ENCODE measurements around the gene PREX1.
A peak's percentile ranks its signal among the peaks of the same experiment; 100 is the strongest.

Gene PREX1

DNA sequence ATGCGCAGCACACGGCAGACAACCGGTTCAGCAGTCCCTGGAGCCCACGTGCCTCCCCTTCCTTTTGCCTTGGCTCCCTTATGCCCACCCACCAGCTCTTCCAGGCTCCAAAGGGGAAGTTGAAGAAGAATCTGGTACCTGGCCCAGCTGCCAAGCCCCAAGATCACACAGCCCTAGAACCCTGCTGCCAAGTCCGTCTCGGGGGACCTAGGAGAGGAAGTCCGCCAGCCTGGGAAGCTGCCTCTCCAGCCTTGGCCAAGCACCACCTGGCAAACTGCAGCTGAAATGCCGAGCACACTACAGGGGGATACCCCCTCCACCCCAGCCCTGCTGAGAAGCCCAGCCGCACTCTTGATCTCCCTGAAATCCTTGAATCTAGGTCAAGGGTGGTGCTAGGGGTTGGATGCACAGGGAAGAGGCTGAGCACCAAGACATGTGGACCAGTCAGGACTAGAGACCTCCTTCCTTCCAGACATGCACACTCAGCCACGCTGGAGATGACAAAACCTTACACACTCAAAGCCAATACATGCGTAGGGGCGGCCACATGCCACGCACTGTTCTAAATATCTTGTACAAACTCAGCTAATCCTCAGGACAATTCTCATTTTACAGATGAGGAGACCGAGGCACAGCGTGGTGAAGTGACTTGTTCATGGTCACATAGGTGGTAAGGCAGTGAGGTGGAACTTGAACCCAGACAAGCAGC, 124.1 kb downstream of the PREX1 start:
- in situ Hi-C loops (cut with HindIII; ENCODE audit: low pct_ligation_motif_present, low pct_unique_long_range_greater_than_20kb, low sequenced_read_pairs) = no loop called here
- DNase-seq = no peak

DNA sequence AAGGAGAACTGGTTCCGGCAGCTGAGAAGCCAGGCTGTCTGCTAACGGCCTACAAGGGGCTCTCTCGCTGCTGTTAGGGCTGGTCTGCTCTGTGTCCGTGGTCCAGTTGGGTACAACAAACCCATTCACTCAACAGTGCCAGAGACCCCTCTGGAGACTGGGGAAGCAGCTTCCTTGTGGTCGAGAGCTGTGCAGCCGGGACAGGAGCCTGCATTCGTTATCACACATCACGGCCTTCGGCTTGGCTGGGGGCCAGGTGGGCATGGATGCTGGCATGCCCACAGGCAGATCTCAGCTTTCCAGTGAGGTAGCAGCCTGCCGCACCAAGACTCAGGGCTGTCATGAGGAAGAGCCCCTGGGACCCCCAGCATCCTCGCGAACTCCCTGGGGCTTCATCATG, 124.7 kb downstream of the PREX1 start:
- no peak for DNase-seq
- in situ Hi-C loops (cut with HindIII; ENCODE audit: low pct_ligation_motif_present, low pct_unique_long_range_greater_than_20kb, low sequenced_read_pairs) = no loop called here

DNA sequence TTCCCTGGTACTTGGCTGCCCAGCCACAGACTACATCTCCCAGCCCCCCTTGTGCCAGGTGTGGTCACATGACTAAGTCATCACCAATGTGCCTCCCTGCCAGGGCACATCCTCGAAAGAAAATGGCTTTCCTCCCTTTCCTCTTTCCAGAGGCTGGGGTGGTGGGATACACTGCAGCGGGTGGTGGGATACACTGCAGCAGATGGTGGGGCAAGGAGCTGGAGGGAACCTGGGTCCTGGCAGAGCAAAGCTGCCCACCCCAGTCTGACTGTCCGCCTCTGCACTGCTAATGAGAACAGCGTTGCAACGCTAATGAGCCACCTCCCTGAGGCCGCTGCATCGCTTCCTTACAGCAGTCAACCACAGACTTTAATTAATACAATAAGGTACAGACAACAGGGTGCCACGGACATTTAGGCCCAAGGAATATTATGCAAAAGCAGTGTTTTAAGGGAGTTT, 125.3 kb downstream of the PREX1 start:
- in situ Hi-C loops (cut with HindIII; ENCODE audit: low pct_ligation_motif_present, low pct_unique_long_range_greater_than_20kb, low sequenced_read_pairs) = no loop called here
- DNase-seq = no peak

DNA sequence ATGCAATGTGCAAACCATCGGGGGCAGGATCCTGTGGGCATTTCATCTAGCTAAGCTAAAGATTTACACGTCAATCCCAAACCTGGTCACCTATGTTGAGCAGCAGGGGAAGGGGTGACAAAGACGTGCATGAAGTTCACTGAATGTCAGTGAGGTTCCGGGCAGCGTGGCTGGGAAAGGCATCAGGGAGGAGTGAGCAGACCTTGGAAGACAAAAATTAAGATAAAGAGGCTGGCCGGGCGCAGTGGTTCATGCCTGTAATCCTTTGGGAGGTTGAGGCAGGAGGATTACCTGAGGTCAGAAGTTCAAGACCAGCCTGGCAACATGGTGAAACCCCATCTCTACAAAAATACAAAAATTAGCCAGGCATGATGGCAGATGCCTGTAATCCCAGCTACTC, 126.1 kb downstream of the PREX1 start:
- DNase-seq = no peak
- in situ Hi-C loops (cut with HindIII; ENCODE audit: low pct_ligation_motif_present, low pct_unique_long_range_greater_than_20kb, low sequenced_read_pairs) = no loop called here

DNA sequence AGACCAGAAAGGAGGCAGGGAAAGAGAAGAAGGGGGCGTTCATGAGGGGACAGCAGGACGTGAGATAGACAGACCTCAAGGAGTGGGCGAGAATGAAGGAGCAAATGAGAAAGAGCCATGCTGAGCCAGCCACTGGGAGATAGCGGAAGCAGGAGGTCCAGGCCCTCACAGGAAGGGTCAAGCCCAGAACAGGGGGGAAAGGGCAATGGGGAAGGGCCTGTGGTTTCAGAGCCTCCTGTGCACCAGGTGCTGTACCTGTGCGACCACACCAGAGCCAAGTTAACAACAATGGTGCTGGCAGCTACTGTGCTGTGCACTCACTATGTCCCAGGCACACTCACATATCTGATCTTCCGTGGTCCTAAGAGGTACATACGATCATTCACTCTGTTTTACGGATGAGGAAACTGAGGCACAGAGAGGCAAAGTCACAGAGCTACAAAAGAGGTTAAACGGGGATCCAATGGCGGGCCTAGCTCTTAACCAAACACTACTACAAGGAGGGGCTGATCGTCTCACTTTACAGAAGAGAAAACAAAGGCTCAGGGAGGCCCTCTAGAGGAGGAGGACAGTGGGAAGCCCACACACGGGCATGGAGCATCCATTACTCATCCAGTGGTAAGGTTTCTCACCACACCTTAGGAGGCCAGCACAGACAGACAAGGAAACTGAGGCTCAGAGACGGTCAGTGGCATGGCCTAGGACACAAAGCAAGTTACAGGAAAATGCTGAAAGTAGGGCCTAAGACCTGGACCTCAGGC, 129.1 kb downstream of the PREX1 start:
- DNase-seq = peak; percentile 6
- in situ Hi-C loops (cut with HindIII; ENCODE audit: low pct_ligation_motif_present, low pct_unique_long_range_greater_than_20kb, low sequenced_read_pairs) = no loop called here

DNA sequence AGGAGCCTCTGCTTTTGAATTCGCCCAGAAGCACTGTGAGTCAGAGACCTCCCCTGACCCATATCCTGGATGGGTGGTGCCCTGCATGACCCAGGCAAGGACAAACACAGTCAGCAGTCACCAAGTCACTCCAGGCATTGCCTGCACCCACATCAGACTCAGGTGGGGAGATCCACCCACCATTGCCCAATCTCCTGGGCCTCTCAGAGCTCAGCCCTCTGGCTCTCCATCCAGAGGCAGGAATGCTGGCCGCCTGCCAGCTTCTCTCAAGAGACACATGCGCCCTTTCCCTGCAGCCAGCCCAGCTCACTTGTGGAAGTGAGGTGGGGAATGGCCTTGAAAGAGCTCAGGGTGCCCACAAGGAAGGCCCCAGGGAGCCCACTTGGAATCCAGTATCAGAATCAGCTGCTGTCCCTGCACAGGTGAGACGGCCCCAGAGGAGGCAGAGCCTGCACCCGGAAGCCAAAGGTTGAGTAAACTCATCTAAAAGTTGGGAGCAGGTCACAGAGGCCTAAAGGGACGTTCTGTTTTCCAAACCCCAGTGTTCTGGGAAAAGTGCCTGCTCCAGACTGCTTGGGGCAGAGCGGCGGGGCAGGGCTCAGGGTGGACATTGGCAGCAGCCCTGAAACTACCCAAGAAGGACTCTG, 129.8 kb downstream of the PREX1 start:
- in situ Hi-C loops (cut with HindIII; ENCODE audit: low pct_ligation_motif_present, low pct_unique_long_range_greater_than_20kb, low sequenced_read_pairs) = no loop called here
- DNase-seq = peak; percentile 58

DNA sequence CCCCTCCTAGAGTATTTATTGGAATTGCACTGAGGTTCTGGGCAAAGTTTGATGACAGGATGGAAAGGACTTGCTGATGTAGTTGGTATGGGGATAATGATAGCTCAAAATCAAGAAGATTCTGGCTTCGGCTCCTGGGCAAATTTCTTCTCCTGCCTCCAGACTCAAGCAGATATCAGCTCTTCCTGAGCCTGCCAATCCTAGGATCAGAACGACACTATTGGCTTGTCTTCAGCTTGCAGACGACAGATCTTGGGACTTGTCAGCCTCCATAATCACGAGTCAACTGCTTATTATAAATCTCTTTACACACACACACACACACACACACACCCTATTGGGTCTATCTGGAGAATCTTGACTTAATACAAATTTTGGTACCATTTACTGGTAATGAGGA, 131.1 kb downstream of the PREX1 start:
- DNase-seq = no peak
- in situ Hi-C loops (cut with HindIII; ENCODE audit: low pct_ligation_motif_present, low pct_unique_long_range_greater_than_20kb, low sequenced_read_pairs) = no loop called here

DNA sequence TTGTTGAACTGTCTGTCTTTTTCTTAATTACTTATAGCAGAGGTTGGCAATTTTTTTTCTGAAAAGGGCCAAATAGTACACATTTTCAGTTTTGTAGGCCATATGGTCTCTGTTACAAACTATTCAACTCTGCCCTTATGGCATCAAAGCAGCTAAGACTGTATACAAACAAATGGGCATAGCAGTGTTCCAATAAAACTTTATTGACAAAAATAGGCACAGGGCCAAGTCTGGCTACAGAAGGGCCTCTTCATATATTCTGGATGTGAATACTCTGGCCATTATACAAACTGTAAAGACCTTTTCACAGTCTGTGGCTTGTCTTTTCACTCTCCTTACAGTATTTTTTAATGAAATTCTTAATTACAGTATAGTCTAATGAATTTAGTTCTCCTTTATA, 132.1 kb downstream of the PREX1 start:
- no peak for DNase-seq
- in situ Hi-C loops (cut with HindIII; ENCODE audit: low pct_ligation_motif_present, low pct_unique_long_range_greater_than_20kb, low sequenced_read_pairs) = no loop called here

DNA sequence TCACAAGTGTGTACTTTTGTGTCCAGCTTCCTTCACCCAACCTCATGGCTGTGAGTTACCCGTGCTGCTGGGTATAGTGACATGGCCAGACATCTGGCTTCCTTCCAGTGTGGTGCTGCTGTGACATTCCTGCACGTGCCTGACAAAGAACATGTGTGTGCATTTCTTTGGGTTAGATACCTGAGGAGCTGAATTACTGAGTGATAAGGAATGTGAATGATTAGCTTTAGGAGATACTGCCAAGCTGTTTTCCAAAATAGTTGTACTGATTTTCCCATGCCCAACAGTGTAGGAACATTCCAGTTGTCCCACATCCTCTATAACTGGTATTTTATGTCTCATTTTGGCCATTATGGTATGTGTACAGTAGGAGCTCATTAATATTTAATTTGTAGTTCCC, 132.5 kb downstream of the PREX1 start:
- in situ Hi-C loops (cut with HindIII; ENCODE audit: low pct_ligation_motif_present, low pct_unique_long_range_greater_than_20kb, low sequenced_read_pairs) = no loop called here
- no peak for DNase-seq

DNA sequence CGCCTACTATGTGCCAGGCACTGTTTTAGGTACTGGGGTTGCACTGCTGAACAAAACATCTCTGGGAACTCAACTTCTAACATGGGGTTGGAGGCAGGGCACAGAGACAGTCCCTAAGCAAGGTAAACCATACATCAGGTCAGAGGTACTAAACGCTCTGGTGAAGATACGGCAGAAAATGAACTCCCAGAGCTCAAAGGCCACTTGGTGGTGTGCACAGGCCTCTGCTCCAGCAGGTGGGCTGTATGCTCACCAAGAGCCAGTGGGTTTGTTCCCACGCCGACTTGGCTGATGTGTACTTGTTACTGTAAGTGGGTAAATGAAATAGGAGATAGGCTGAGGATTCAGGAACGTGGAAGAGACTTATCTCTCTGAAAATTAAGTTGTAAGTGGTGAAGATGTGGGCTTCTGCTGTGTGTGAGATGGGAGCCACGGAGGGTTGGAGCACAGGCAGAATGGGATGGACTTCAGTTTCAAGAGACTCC, 133.4 kb downstream of the PREX1 start:
- DNase-seq = no peak
- in situ Hi-C loops (cut with HindIII; ENCODE audit: low pct_ligation_motif_present, low pct_unique_long_range_greater_than_20kb, low sequenced_read_pairs) = no loop called here

DNA sequence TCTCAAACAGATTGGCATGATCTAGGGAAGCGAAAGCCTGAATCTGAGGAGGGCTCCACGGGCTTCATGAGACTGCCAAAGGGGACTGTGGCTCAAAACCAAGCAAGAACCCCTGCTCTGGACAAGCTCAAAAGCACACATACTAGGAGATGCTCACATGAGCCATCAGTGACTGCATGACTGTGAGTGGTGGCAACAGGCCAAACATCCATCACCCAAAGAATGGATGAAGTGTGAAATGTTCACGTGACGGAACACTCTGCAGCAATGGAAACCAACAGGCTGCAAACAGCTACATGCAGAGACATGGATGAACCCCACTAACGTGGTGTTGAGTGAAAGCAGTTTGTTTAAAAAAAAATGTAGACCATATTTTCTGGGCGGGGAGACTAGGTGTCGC, 136.3 kb downstream of the PREX1 start:
- DNase-seq = no peak
- in situ Hi-C loops (cut with HindIII; ENCODE audit: low pct_ligation_motif_present, low pct_unique_long_range_greater_than_20kb, low sequenced_read_pairs) = no loop called here

DNA sequence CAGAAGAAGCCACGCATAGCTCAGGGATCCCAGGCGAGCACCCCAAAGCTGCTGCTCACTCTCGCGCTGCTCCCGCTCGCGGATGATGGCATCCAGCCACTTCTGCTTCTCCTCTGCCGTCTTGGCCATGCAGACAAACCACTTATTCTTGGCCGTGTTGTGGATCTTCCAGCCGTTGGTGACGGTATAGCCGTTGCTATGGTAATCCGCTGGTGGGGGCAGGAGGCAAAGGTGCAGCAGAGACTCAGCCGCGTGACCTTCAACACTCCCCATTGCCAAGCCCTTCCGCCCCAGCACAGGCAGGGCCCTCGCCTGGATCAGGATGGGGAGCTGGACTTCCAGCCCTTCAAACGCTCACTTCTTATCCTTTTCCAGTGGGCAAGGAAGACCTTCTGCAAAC, 136.9 kb downstream of the PREX1 start:
- no peak for DNase-seq
- in situ Hi-C loops (cut with HindIII; ENCODE audit: low pct_ligation_motif_present, low pct_unique_long_range_greater_than_20kb, low sequenced_read_pairs) = no loop called here

DNA sequence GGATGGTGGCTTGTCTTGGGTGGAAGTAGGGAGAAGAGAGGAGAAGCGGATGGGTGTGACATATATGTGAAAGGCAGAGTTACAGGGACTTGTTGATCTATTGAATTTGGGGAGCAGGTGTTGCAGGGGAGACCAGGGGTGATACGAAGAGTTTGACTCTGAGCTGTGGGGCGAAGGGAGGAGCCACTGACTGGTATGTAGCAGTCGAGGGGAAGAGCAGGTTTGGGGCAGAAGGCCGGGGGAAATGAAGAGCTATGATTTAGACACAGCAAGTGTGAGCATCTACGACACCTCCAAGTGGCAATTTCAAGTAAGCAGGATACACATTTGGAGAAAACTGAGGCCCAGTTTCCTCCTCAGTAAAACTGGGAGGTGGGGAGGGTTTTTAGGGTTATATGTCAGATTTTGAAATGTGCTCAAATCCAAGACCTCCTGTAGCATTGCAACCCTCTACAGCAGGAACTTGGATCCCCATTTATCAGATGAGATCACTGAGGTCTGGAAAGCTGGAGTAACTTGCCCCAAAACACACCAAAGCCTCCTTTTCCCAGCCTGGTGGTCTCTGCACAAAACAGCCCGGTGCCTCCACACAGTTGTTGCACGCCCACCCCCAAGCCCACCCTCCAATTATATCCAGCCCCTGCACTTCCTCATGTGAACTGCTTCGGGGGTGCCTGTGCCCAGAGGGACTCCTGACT, 137.8 kb downstream of the PREX1 start:
- DNase-seq = no peak
- in situ Hi-C loops (cut with HindIII; ENCODE audit: low pct_ligation_motif_present, low pct_unique_long_range_greater_than_20kb, low sequenced_read_pairs) = no loop called here

DNA sequence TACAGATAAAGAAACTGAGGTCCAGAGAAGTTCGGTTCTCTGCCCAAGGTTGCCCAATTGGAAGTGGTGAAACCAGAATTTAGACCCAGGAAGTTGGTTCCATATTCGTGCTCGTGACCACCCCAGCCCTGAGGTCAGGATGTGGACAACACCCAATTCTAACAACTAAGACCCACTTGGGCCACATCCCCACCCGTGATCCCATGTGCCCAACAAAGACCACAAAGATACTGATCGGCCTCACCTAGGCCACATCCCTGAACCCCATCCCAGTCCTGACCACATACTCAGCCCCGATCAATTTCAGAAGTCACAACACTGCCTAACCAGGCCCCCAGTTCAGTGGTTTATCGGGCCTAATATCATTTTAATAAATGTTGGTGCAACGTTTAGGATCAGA, 138.4 kb downstream of the PREX1 start:
- DNase-seq = no peak
- in situ Hi-C loops (cut with HindIII; ENCODE audit: low pct_ligation_motif_present, low pct_unique_long_range_greater_than_20kb, low sequenced_read_pairs) = no loop called here

DNA sequence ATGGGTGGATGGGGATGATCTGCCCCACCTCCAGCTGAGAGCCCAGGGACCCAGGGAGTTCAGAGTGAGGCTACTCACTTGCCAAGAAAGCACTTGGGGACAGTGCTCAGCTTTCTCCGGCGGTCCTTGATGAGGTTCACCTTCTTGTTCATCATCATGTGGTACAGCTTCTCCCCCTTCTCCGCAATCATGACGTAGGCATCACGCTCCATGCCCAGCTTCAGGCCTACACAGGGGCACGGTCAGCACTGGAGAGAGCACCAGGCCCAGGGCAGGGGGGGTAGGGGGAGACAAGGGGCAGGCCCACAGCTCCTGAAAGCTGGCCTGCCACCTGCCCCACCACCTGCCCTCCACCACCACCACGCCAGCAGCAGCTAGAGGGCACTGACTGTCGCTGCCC, 139.2 kb downstream of the PREX1 start:
- no peak for DNase-seq
- in situ Hi-C loops (cut with HindIII; ENCODE audit: low pct_ligation_motif_present, low pct_unique_long_range_greater_than_20kb, low sequenced_read_pairs) = no loop called here

DNA sequence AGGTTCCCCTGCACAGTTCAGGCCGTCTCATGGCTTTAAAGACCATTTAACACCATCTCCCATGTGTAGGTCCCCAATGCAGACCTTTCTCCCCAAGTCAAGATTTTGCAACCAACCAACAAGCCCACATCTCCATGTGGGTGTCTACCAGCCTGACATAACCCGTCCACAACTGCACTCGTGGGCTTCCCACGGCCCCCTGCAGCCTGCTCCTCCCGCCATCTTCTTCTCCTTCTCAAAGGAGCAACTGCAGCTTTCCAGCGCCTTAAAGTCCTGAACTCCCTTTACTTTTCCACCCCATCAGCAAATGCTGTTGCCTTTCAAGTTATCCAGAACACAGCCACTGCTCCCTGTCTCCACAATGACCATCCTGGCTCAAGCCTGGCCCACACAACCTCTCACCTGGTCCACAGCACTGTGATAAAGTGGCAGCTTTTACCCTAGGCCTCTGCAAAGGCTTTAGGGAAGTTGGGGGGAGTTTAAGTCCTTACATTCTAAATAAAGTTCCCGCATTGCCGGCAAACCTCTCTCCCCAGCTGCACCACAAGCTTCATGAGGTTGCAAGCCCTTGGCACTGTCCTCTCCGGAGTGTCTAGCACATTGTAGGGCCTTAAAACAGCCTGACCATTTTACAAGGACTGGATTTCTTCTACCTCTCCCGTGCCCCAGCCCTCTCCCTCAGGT, 140.5 kb downstream of the PREX1 start:
- in situ Hi-C loops (cut with HindIII; ENCODE audit: low pct_ligation_motif_present, low pct_unique_long_range_greater_than_20kb, low sequenced_read_pairs) = no loop called here
- no peak for DNase-seq

DNA sequence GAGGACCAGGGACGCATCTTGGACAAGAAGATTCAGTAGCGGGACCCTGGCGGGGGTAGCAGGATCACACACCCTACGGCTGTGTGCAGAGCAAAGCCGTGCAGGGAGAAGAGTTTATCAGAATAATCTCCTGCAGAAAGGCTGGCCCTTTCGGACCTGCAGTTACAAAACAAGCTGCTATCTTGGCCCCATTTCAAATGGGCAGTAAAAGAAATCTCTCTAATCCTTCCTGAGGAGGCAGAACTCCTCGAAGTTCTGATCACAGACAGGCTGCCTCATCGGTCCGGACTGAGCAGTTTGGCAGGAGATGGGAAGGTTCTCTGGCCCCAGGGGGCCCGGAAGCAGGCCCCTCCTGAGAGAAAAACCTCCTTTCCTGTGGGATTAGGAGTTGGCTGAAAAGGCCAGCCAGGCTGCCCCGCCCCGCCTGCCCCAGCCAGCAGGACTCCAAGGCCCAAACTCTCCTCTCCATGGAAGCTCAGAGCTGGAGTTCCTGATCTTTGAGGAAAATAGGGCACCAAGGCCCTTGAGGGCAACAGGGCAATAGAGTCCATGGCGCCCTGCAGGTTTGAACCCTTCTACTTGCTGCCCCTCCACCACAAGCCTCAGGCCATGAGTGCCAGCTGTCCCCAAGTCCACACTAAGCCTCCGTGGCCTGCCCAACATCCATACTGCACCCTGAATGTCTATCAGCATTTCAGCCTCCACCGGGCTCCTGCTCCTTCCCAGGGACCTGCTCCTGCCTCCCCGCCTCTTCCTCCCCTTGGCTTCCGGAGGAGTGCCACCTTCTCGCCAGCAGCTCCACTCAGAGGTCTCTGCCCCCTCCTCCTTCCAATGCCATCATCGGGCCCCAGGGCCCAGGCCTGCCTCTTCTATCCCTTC, 141.3 kb downstream of the PREX1 start:
- in situ Hi-C loops (cut with HindIII; ENCODE audit: low pct_ligation_motif_present, low pct_unique_long_range_greater_than_20kb, low sequenced_read_pairs) = no loop called here
- no peak for DNase-seq

DNA sequence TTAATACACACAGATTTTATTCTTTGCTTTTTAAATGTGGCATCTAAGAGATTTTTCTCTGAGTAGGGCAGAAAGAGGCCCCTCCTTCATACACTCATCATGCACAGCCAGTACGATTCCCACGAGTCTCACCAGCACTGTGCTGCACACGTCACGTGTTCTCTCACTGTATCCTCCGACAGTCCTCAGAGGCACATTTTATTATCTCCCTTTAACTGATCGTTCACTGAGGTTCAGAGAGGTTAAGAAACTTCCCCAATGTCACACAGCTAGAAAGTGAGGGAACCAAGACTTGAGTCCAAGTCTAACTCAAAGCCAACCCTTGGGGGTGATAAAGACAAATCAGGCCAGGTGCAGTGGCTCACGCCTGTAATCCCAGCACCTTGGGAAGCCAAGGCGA, 142.5 kb downstream of the PREX1 start:
- DNase-seq = no peak
- in situ Hi-C loops (cut with HindIII; ENCODE audit: low pct_ligation_motif_present, low pct_unique_long_range_greater_than_20kb, low sequenced_read_pairs) = no loop called here

Data from ACHN (cell line).